NCI-H446 (cell line): ENCODE results near the gene PIAS4.

Source experiments
- DNase-seq, 2 experiments: peaks; one replicate each; lab custom pipeline; 2025; lab: John Stamatoyannopoulos, UW

Gene PIAS4

GRCh38 chr19:3977242-3978143 is 30.0 kb upstream of the PIAS4 start:
- DNase-seq = no peak

- DNase-seq = no peak
These were observed 29.4 kb upstream of the PIAS4 start for GRCh38 chr19:3978145-3978544.

DNA sequence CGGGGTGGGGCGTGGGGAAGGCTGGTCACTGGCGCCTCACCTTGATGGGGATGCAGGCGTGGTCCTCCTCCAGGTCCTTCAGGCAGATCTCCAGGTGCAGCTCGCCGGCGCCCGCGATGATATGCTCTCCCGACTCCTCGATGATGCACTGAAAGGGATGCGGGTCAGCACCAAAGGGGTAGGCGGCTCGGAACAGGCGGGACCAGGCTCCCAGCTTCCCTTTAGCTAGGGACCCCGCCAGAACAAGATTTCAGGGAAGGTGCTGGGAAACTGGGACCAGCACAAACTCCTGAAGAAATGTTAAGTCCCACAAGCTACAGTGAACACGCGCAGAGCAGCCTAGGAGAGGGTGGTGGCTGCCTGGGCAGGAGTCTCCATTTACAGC is 28.3 kb upstream of the PIAS4 start:
- DNase-seq = no peak

DNA sequence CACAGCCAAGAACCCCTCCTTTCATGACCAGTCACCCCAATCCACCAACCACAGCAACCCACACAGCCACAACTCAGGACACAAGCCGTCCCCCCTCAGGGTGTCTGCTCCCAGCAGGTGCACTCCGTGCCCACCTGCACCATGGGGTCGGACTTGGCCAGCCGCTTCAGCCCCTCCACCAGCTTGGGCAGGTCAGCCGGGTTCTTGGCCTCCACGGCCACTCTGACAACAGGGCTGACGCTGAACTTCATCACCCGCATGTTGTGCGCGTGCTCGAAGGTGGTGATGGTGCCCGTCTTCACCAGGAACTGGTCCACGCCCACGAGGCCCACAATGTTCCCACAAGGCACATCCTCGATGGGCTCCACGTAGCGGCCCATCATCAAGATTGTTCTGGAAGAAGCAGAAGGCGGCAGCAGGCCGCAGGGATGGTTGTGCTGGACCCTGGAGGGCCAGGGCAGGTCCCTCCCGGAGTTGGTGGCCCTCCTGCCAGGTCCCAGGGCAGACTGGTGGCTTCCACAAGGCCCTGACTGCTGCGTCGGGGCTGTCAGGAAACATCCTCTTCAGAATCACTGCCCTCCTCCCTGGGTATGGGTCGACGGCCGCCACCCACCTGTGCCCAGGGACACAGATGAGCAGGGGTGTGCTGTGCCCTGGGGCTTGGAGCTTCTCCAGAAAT is 27.7 kb upstream of the PIAS4 start:
- no peak for DNase-seq

GRCh38 chr19:3980353-3981251 is 26.9 kb upstream of the PIAS4 start:
- DNase-seq = no peak

DNA sequence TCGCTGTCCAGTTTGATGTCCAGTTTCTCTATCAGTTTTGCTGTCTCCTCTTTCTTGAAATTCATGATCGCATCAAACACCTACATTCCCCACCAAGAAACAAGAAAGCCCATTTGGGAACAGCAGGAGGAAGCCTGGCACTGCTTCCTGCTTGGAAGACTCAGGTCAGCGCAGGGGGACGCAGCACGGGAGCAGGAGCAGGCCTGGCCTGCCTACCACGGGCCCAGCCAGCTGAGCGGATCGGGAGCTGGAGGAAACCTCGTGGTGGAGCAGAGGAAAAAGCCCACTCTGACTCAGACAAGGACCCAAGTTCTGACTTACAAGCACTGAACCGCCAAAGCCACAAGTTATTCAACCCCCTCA is 26.2 kb upstream of the PIAS4 start:
- no peak for DNase-seq

DNA sequence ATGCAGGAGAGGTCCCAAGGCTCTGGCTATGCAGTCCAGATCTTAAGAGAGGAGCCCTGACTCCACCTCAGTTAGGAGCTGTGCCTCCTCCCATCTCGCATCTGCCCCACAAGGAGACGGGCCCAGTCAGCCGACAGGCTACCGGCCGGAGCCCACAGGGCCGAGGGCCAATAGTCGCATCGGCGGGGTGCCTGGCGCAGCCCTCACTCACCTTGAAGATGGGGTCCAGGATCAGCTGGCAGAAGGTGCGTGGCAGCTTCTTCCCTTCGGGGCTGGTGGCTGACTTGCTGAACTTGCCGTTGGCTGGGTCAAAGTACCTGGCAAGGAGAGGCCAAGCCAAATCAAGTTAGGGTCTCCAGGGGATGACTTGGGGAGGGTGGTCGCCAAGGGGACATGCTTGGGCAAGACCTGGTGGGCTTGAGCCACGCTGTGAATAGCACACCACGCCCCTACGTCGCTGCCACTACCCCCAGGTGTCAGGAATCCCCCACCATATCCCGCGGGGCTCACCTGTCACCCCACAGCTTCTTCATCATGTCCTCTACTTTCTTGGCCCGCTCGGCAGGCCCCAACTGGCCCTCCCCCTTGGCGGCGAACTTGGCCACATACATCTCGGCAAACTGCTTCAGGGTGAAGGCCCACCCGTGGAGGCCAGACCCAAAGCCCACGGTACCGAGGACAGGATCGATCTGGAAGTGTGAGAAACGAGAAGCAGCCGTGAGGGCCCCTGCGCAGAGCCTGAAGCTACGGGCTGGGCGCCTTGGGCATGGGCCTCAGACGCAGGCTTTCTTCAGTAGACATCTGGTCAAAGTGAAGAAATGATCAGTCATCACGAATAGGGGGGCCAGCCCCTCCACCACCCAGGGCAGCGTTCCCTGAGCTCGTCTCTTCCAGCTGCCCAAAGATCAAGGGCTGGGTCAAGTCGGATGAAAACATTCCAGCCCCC is 25.5 kb upstream of the PIAS4 start:
- no peak for DNase-seq

DNA sequence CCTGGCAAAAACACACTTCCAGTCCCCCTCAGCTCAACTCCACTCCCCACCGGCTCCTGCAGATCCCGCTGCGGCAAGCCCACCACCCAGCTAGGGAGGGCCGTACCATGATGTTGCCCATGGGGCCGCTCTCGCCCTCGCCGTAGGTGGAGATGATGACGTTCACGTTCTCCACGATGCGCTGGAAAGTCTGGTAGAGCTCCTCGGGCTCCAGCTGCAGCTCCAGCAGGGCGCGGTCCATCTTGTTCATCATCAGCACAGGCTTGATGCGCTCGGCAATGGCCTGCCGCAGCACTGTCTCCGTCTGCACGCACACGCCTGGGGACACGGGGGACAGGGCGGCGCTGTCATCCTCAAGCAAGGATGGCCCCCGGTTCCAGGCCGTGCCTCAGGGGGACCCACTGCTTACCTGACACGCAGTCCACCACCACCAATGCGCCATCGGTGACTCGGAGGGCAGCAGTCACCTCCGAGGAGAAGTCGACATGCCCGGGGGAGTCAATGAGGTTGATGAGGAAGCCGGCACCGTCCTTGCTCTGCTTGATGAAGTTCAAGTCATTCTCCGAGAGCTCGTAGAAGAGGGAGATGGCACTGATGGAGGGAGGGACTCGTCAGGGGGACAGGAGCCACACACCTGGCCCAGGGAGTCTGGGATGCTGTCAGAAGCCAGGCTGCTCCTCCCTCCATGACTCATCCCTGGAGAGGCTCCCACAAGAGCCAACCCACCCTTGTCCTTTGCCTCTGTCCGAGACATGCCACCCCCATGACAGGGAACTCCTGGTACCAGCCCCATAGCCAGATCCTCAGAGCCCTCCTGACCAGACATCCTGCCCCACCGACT is 24.6 kb upstream of the PIAS4 start:
- no peak for DNase-seq

DNA sequence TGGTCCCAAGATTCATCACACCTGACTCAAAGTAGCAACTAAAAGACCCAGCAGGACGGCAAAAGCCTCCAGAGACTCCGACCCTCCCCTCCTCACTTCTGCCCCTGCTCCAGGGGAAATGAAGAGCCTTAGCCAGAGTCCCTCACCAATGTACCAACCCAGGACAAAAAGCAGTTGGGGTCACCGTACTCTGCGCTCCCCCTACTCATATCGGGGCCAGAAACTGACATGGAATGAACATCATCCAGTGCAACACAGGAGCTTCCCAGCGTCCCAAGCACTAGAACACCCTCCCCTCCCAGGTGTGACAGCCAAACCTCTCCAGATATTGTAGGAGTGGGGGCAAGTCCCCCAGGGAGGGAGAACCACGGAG is 24.0 kb upstream of the PIAS4 start:
- DNase-seq = no peak

- DNase-seq = no peak
These were observed 23.5 kb upstream of the PIAS4 start for GRCh38 chr19:3983936-3984583.

GRCh38 chr19:3984584-3984907 is 23.0 kb upstream of the PIAS4 start:
- no peak for DNase-seq

DNA sequence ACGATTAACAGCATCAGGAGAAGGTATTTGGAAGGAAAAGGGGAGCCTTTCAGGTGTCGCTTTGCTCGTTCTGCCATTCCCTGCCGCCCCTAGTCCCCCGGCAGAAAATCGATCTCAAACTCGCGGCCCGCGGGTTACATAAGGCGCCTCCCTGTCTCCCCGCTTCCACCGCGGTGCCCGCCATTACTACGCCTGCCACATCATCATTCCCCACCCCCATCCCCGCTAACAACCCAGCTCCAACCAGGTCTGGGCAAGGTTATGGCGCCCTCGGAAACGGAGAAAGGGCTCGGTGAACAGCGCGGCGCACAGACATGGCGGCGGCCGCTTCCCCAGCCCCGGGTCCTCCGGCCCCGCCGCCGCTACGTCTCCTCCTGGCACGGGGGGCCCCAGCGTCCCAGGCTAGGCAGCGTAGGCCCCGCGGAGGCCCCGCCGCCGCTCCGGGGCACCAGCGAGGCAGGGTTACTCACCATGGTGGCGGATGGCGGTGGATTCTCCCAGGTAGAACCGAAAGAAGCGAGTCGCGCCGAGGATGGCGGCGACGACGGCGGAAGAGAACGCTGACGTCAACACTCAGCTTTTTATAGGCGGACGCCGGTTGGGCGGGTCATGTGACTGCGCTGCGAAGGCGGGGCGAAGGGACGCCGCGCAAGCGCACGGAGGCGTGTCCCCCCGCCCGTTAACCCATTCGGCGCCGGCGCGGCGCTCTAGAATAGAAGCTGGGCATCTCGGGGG is 22.5 kb upstream of the PIAS4 start, which contains the start of gene EEF2:
TSS of gene EEF2 (minus strand) at position 556 of the 735 bp plus-strand sequence. CDS start at position 473, 83 bp downstream.
- peak; percentile 87 to 98 for DNase-seq

DNA sequence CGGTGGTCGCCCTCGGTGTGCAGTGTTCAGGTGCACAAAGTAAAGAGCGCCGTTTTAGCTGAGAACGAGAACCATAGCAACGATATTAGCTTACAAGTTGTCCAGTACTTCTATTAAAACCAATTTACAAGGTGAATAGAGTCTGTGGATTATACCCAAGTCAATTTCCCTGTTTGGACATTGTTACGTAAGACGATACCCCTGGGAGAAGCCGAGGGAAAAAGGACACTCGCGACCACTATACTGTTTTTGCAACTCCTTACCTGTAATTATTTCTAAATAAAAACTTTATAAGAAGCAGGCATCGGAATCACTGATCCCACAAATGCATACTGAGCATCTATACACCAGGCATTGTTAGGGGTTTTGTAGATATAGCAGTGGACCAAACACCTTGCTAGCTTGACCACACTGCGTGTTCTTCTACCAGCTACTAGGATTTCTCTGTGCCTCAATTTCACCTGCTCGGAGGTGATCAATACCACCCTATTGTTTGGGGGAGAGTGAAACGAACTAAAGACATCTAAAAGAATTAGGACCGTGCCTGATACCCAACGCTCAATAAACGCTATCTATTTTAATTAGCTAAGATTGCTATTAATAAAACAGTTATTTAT is 21.8 kb upstream of the PIAS4 start:
- no peak for DNase-seq

GRCh38 chr19:3986260-3987041 is 21.1 kb upstream of the PIAS4 start:
- peak; percentile 83 to 90 for DNase-seq

GRCh38 chr19:3987619-3988371 is 19.7 kb upstream of the PIAS4 start:
- peak; percentile 82 to 95 for DNase-seq

DNA sequence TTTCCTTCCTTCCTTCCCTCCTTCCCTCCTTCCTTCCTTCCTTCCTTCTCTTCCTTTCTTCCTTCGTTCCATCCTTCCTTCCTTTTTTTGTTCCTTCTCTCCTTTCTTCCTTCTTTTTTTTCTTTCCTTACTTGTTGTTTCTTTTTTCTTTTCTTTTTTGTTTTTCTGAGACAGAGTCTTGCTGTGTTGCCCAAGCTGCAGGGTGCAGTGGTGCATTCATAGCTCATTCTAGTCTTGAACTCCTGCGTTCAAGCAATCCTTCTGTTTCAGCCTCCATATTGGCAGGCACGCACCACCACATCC is 16.8 kb upstream of the PIAS4 start:
- DNase-seq = no peak

DNA sequence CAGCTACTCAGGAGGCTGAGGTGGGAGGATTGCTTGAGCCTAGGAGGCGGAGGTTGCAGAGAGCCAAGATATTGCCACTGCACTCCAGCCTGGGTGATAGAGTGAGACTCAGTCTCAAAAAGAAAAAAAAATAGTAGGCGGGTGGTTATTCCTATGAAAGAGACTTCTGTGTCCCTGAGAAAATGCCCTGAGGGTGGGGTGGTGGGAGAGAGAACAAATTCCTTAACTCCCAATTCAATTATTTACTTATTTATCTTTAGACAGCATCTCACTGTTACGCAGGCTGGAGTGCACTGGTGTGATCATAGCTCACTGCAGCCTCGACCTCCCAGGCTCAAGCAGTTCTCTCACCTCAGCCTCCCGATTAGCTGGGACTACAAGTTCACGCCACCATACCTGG is 11.9 kb upstream of the PIAS4 start:
- no peak for DNase-seq
